Uterine smooth muscle cell (primary cell): ENCODE results near the gene WIZ. TPM values are rescaled to one million over a fixed set of nuclear protein-coding genes. Genes with fewer than 3 reads are reported as not detected.

Experiments
- total RNA-seq: library from RNA; depleted of rRNA; stranded (reverse); fragments of >200 nt; gene quantifications from 2 replicates; pipeline ENCODE4 v1.2.3, GENCODE V29; 2014

WIZ gene
- total RNA-seq: 6.2 and 8.5 TPM in 2 replicates

GRCh38 chr19:15449620-15450527 is at the start of gene WIZ:
WIZ (minus strand) TSS chr19:15449956; CDS start chr19:15448307, 1,649 bp downstream.

GRCh38 chr19:15479391-15480345 is 29.9 kb upstream of the WIZ start, which contains the start of gene PGLYRP2:
PGLYRP2 (minus strand) TSS chr19:15479501; CDS start chr19:15479371, 130 bp downstream.

GRCh38 chr19:15464394-15465385 is 14.9 kb upstream of the WIZ start, which contains the start of gene RASAL3:
RASAL3 (minus strand) TSS chr19:15464544; CDS start chr19:15464358, 186 bp downstream.

GRCh38 chr19:15418579-15419412 is 31.0 kb downstream of the WIZ start, which contains the start of gene AKAP8L:
AKAP8L (minus strand) TSS chr19:15418988; CDS start chr19:15418923, 65 bp downstream.

GRCh38 chr19:15379083-15379998 is 70.4 kb downstream of the WIZ start, which contains the start of gene AKAP8:
AKAP8 (minus strand) TSS chr19:15379787; CDS start chr19:15379731, 56 bp downstream.

Other genes with a start within 250 kb of the WIZ start
- gene NOTCH3, start 249.0 kb downstream of the WIZ start, total RNA-seq: 11.0 and 21.4 TPM in 2 replicates
- not detected in 2 replicates for gene EPHX3, start 217.5 kb downstream of the WIZ start, total RNA-seq
- gene BRD4, start 117.4 kb downstream of the WIZ start, total RNA-seq: 17.6 and 19.2 TPM in 2 replicates
- gene AKAP8, start 70.2 kb downstream of the WIZ start, total RNA-seq: 13.5 and 20.3 TPM in 2 replicates
- gene AKAP8L, start 31.0 kb downstream of the WIZ start, total RNA-seq: 71.9 and 76.0 TPM in 2 replicates
- gene RASAL3, start 14.6 kb upstream of the WIZ start, total RNA-seq: 0.12 TPM in 1 of 2 replicates, not detected in the other
- not detected in 2 replicates for gene PGLYRP2, start 29.5 kb upstream of the WIZ start, total RNA-seq
- not detected in 2 replicates for gene CYP4F22, start 58.6 kb upstream of the WIZ start, total RNA-seq
- under 0.01 TPM in 1 of 2 replicates, not detected in the other for gene CYP4F8, start 165.3 kb upstream of the WIZ start, total RNA-seq
- gene CYP4F3, start 190.9 kb upstream of the WIZ start, total RNA-seq: not detected in 2 replicates
- gene CYP4F12, start 223.1 kb upstream of the WIZ start, total RNA-seq: not detected in 2 replicates